ENCODE measurements around the gene MDN1.

DNA sequence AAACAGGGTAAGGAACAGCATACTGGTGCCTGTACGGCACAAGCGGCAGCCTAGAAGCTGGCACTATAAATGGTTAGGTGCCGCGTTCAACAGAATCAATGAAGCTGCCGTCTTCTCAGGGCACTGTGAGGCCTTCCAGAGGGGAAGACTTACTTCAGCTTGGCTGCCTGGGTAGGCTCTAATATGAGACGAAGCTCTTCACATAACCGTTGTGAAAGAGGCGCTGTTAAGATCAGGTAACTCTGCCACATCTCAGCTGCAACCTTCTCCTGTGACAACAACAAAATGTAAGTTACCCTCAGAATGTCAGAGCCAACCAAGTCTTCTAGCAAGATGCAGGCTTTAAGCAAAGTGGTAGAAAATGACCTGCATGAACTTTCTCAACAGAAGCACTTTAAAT is 169.0 kb downstream of the MDN1 start:
- TF ChIP-seq, protein P1, sequence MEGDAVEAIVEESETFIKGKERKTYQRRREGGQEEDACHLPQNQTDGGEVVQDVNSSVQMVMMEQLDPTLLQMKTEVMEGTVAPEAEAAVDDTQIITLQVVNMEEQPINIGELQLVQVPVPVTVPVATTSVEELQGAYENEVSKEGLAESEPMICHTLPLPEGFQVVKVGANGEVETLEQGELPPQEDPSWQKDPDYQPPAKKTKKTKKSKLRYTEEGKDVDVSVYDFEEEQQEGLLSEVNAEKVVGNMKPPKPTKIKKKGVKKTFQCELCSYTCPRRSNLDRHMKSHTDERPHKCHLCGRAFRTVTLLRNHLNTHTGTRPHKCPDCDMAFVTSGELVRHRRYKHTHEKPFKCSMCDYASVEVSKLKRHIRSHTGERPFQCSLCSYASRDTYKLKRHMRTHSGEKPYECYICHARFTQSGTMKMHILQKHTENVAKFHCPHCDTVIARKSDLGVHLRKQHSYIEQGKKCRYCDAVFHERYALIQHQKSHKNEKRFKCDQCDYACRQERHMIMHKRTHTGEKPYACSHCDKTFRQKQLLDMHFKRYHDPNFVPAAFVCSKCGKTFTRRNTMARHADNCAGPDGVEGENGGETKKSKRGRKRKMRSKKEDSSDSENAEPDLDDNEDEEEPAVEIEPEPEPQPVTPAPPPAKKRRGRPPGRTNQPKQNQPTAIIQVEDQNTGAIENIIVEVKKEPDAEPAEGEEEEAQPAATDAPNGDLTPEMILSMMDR (IDR thresholded peaks at IDR 0.05): no peak
- no peak for TF ChIP-seq POLR2A (IDR thresholded peaks at IDR 0.05)
- TF ChIP-seq EP300 (IDR thresholded peaks at IDR 0.05): no peak
- no peak for TF ChIP-seq POLR2AphosphoS5 (IDR thresholded peaks at IDR 0.05)

Measured in gastroesophageal sphincter (tissue), 3 donors.